ENCODE measurements around the gene TNNT2.

Gene TNNT2

DNA sequence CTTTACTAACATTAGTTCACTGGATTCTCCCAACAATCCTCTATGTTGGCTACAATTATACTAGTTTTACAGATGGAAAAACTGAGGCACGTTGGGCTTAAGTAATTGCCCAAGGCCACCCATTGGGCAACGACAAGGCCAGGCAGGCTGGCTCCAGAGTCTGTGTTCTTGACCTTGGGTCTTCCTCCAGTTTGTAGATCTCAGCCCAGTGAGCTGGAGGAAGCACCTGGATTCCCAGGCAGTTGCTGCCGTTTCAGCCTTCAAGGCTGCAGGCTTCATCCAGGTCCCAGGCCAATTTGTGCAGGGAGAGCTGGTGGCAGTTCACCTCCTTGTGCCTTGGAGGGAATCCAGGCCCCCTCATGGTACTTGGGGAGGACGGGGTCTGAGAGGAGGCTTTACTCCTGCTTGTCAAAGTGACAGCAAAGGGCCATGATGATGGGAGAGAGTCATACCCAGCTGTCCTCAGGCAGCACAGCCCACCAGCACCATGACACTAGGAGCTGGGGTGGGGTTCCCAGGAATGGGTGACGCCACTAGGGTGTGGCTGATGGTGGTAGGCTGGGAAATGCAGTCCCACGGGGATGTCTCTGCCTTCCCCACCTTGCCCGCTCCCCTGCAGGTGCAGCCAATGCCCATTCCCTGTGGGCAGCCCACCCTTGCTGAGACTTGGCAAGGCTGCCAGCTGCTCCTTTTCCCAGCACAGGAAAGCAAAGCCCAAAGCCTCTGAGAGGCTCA, 67.1 kb downstream of the TNNT2 start:
- DNase-seq, result no peak

DNA sequence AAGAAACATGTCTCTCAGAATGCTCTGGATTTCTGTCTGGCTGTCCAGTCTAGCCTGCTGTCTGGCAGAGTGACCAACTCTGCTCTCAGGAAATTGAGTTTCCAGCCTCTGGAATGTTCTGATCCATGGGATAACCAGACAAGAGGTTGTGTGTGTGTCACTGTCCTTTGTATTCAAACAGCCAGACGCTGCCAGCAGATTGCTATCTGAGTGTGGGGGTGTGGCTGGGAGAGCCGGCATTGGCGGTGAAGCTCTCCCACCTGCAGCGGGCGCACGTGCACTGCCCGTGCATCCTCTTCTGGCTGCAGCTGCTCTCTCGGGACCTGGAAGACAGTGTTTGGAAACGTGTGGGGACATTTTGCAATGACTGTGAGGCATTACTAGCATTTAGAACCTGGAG, 68.1 kb downstream of the TNNT2 start:
- DNase-seq, result peak; percentile 86
